Activated naive CD4-positive, alpha-beta T cell (primary cell): ENCODE data around the gene ATP8B4.
"Not testable (repeated sequence)": the region's sequence is repeated elsewhere in the genome, so short reads cannot be mapped to it uniquely, and the experiment has no call there.

Experiments
- DNase-seq, 4 experiments: peaks; one replicate each; lab custom pipeline; 2025; lab: John Stamatoyannopoulos, UW

Gene ATP8B4

DNA sequence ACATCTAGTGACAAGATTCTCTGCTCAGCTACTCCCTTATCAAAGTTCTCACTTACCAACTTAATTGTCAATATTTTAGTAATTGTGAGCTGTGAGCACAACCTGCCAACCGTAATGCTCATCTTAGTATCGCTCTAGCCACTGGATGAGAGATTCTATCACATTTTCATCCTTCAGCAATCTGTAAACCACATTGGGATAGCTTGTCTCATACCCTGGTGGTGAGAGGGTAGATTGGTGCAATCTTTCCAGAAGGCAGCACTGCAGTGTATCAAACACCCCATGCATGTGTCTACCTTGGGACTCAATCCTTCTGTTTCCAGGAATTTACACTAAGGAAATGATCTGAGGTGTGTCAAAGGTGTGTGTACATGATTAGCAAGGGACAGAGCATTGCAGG, 18.9 kb upstream of the ATP8B4 start:
- DNase-seq = no peak

DNA sequence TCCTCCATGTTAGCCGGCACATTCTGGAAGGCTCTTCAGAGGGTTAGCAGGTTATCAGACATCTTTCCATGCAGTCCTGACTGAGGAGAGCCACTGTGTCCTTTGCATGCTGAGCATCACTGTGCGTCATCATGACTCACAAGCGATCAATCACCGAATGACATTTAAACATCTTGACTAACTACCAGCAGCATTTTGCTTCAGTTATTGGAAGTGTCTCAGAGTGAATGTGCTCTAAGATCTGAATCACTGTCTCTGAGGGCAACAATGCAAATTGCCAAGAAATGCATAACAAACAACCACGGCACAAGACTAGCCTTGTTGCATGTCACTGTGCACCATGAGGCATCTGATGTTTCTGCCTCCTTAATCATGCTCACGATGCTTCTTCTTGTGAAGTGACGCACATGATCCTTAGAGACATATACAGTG, 18.3 kb upstream of the ATP8B4 start:
- DNase-seq = no peak

DNA sequence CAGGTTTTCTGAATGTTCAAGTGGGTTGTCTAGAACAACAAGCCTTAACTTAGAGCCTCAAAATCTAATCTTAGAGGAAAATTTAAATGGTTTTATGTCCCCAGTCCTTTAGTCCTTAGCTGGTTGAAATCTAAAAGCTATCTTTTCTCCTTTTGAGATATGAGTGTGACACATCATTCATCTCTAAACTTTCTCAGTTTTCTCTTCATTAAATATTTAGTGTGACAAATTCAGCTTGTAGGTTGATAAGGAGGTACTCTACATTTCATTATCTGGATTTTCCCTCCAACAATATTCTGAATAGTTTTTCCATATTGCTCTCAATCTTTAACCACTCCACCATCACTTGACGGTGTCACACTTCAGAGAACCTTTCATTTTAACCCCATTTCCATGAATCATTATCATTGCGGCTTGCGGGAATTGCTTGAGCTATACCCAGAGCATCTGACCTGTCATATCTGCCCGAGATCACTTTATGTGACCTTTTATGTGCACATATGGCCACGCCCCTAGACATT, 16.1 kb upstream of the ATP8B4 start:
- no peak for DNase-seq

- no peak for DNase-seq
These were observed 15.5 kb upstream of the ATP8B4 start for GRCh38 chr15:50134524-50135024.

DNA sequence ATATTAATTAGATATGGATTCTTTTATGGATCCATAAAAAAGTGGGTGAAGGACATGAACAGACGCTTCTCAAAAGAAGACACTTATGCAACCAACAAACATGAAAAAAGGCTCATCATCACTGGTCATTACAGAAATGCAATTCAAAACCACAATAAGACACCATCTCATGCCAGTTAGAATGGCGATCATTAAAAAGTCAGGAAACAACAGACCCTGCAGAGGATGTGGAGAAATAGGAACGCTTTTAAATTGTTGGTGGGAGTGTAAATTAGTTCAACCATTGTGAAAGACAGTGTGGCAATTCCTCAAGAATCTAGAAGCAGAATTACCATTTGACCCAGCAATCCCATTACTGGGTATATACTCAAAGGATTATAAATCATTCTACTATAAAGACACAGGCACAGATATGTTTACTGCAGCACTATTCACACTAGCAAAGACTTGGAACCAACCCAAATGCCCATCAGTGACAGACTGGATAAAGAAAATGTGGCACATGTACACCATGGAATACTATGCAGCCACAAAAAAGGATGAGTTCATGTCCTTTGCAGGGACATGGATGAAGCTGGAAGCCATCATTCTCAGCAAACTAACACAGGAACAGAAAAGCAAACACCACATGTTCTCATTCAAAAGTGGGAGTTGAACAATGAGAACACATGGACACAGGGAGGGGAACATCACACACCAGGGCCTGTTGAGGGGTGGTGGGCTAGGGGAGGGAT, 13.4 kb upstream of the ATP8B4 start:
- DNase-seq = not testable (repeated sequence)

- DNase-seq = no peak
These were observed 12.6 kb upstream of the ATP8B4 start for GRCh38 chr15:50131617-50132016.

- DNase-seq = no peak
These were observed 9.2 kb upstream of the ATP8B4 start for GRCh38 chr15:50128266-50128665.

DNA sequence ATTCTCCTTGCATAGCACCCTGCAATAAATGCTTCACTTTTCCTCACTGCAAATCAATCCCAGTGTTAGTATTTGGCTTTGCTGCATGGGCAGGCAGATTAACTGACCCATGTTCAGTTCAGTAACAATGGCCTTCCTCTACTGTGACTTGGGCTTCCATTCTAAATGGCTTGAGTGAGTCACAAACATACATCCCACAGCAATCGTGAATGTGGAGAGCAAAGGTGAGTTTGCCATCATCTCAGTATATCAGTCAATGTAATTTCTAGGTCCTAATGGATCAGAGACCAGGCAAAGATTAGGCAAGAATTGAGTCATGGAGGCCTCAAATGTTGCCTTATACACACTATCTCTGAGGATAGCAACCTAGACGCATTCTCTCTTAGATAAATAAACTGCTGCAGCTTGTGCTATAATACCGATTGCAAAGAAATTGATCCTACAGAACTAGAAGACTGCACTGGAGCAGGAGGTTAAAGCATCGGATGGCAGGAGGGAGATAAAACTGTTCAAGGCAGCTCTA, 8.3 kb upstream of the ATP8B4 start:
- no peak for DNase-seq

GRCh38 chr15:50126072-50126471, 7.0 kb upstream of the ATP8B4 start:
- DNase-seq = no peak

DNA sequence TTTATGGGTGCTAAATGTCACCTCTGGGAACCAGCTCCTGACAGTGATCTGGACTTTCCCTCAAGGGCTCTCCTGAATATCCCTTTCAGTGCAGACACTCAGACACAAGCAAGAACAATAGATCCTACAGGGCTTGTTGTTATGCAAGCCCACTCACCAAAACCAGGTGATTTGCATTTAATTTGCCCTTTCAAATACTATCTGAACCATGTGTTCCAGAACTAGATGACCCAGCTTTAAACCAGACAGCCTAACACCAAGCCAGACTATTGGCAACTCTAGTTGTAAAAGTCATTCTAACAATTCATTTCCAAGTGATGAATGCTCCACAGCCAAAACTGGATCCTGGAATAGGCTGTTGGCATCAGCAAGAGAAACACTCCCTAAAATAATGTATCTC, 5.6 kb upstream of the ATP8B4 start:
- DNase-seq = no peak

- DNase-seq = no peak
These were observed 5.0 kb upstream of the ATP8B4 start for GRCh38 chr15:50123861-50124557.

GRCh38 chr15:50120729-50121128, 1.7 kb upstream of the ATP8B4 start:
- no peak for DNase-seq

DNA sequence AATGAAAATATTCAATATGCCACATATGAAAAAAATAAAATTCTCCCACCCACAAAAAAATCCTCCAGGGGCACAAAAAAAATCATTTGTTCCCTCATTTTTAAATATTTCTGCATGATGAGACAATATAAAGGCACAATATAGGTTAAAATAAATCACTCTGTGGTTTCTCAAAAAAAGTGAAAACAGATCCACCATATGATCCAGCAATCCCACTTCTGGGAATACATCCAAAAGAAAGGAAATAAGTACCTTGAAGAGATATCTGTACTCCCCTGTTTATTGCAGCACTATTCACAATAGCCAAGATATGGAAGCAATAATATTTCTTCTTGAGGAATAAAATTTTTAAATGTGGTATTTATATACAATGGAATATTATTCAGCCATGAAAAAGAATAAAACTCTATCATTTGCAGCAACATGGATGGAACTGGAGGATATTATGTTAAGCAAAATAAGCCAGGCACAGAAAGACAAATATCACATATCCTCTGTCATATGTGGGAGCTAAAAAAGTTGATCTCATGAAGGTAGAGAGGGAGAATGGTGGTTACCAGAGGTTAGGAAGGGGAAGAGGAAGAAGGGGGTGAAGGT, 1.5 kb downstream of the ATP8B4 start:
- DNase-seq = no peak

DNA sequence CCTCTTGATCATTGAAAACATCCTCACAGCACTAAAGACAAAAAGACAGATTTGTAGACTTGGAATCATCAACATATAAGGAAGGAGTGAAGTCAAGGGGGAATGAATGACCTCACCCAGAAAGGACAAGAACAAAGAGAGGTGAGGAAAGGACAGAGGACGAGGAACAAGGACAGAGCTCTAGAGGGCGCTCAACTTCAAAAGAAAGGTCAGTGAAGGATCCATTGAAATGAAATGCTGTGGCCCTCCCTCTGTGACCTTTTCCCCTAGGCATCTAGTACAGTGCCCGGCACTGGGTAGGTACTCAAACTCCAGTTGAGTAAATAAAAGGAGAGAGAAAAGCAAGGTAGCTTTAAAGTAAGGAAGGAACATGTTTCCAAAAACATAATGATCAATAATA, 2.6 kb downstream of the ATP8B4 start:
- DNase-seq = no peak

DNA sequence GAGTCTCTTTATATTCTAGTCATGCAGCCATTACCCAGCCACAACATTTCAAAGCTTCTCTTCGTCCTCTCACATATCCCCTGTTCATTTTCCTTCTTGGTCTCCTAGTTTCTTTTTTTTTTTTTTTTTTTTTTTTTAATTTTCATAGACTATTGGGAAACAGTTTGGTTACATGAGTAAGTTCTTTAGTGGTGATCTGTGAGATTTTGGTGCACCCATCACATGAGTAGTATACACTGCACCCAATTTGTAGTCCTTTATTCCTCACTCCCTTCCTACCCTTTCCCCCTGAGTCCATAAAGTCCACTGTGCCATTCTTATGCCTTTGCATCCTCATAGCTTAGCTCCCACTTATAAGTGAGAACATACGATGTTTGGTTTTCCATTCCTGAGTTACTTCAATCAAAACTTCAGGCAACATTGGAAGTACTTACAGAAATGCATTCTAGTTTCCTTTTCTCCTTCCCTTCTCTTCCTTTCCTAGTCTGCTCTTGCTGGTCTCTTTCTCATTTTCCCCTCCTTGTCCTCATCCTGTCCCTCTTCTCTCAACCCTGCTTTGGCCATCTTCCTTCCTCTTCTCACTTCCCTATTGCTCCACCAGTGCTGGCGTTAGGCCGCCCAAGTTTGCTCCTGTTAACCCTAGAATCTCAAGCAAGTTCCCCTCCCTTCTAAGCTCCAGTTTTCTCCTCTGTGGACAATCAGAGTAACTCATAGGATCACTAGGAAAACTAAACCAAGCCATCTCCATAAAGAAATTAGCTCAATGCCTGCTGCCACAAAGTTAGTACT, 4.8 kb downstream of the ATP8B4 start:
- no peak for DNase-seq

DNA sequence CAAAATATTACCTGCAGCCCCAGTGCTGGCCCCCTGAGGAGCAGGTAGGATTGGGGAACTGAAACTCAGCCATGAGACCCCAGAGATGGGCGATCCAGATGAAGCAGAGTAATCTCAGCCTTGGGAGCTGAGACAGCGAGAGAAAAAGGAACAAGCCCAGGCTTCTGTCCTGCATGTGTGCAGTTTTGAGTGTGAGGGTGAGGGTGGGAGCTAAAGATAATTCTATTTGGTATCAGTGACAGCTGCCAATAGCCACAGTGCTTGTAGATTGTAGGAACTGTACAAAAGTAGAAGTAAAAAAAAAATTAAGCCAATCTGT, 5.9 kb downstream of the ATP8B4 start:
- DNase-seq = no peak

DNA sequence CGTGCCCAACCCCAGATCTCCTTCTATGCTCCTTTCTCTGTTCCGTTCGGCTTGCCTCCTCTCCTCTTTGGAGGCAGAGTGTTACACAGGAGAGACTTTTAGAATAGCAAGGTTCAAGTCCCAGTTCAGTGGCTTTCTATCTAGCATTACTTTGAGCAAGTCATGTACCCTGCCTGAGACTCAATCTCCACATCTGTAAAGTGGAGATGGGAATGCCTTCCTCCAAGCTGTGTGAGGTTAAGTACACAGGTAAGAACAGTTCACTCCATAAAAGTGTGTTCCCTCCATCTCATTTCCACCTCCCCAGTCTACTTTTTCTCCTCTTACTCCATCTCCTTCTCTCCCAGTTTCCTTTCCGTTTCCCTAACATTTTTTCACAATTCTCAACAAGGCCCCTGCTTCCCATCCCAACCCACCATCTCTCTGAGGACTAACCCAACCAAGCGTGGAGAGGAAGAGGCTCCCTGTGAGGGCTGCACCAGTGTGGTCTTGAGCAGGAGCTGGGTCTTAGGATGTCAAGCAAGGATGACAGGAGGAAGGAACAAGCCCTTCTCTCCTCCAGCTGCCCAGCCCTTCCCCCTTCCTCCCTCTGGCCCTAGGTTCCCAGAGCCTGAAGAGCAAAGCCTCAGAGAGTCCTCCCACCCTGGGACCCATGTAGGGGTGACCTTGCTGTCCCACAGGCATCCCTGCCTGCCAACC, 6.4 kb downstream of the ATP8B4 start:
- DNase-seq = no peak

- no peak for DNase-seq
These were observed 8.7 kb downstream of the ATP8B4 start for GRCh38 chr15:50110285-50110684.

GRCh38 chr15:50109076-50109987, 9.7 kb downstream of the ATP8B4 start:
- no peak for DNase-seq

DNA sequence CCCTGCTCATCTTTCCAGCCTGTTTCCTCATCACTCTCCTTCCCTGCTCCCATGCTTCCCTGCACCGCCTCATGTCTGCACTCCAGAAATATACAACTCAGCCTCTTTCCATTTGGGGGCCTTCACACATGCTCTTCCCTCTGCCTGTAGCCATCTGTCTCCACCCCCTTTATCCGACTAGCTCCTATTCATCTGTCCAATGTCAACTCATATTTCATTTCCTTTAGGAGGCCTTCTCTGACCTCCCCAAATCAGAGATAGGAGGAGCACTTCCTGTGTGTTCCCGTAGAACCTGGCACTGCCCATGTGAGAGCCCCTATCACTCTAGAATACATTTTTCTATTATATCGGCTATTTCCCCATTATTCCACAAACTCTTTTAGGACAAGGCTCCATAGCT, 10.6 kb downstream of the ATP8B4 start:
- DNase-seq = no peak
